ENCODE results near the gene ZCCHC7.

GRCh38 chr9:37221489-37222106, 101.2 kb downstream of the ZCCHC7 start:
- TF ChIP-seq CTCF (IDR thresholded peaks at IDR 0.05 in 2 of 3, conservative IDR thresholded peaks at IDR 0.05 in 1 of 3; ENCODE audit: borderline replicate concordance in 1 of 3, insufficient read depth in 1 of 3, low read depth in 2 of 3, low read length in 2 of 3) (no peak), ZFX (IDR thresholded peaks at IDR 0.05) (no peak), ZBTB33 (IDR thresholded peaks at IDR 0.05; ENCODE audit: extremely low read depth, insufficient replicate concordance, low read length) (no peak), EZH2phosphoT487 (IDR thresholded peaks at IDR 0.05; ENCODE audit: borderline replicate concordance) (no peak), POLR2A (IDR thresholded peaks at IDR 0.05; ENCODE audit: borderline replicate concordance, extremely low read depth, insufficient read depth, insufficient read length) (no peak), MAX (IDR thresholded peaks at IDR 0.05) (no peak), RAD21 (IDR thresholded peaks at IDR 0.05; ENCODE audit: low read depth) (no peak), SP1 (IDR thresholded peaks at IDR 0.05; ENCODE audit: low read depth) (no peak), ATF3 (IDR thresholded peaks at IDR 0.05) (no peak), JUND (IDR thresholded peaks at IDR 0.05) (no peak), POLR2AphosphoS5 (IDR thresholded peaks at IDR 0.05; ENCODE audit: low read depth, low read length) (no peak), YY1 (IDR thresholded peaks at IDR 0.05; ENCODE audit: extremely low read depth, insufficient replicate concordance, low read depth, low read length) (no peak), EZH2 (IDR thresholded peaks at IDR 0.05) (no peak)

All from HCT116 (cell line).